WTC11 (cell line): Measurements from ENCODE around the gene ATP5ME.

ENCODE experiments used
- CBFB ChIP-seq: sonication (generic); formaldehyde crosslinking; IDR thresholded peaks from 2 replicates; pipeline ENCODE4 v1.8.1; 2022; ENCODE audit warnings: mild to moderate bottlenecking, low read depth, missing genetic modification reagents
- CREB1 ChIP-seq: sonication (generic); formaldehyde crosslinking; IDR thresholded peaks from 2 replicates; pipeline ENCODE4 v1.8.0; 2023; ENCODE audit warnings: mild to moderate bottlenecking, missing genetic modification reagents
- FOXJ3 ChIP-seq: sonication (generic); formaldehyde crosslinking; IDR thresholded peaks from 2 replicates; pipeline ENCODE4 v1.9.0; 2021; ENCODE audit warnings: missing genetic modification reagents, mild to moderate bottlenecking, borderline replicate concordance
- JUN ChIP-seq: sonication (generic); formaldehyde crosslinking; IDR thresholded peaks from 2 replicates; pipeline ENCODE4 v1.8.0; 2023; ENCODE audit warnings: mild to moderate bottlenecking, missing genetic modification reagents
- NR2C2 ChIP-seq: sonication (generic); formaldehyde crosslinking; IDR thresholded peaks from 2 replicates; pipeline ENCODE4 v1.8.0; 2022; ENCODE audit warnings: mild to moderate bottlenecking, missing genetic modification reagents
- RORB ChIP-seq: fragments of 250-450 bp; sonication (Bioruptor Pico); IDR thresholded peaks from 2 replicates; pipeline ENCODE4 v1.9.0; 2021; ENCODE audit warnings: mild to moderate bottlenecking
- ZNF232 ChIP-seq: sonication (generic); formaldehyde crosslinking; IDR thresholded peaks from 2 replicates; pipeline ENCODE4 v1.8.0; 2022; ENCODE audit warnings: mild to moderate bottlenecking, missing genetic modification reagents
- TF ChIP-seq, protein P1 (sequence below): fragments of 200-600 bp; IDR thresholded peaks from 2 replicates; pipeline ENCODE4 v1.8.0; 2022; ENCODE audit warnings: antibody characterized with exemption
- TF ChIP-seq, protein P2 (sequence below): sonication (generic); formaldehyde crosslinking; IDR thresholded peaks from 2 replicates; pipeline ENCODE4 v1.8.1; 2022; ENCODE audit warnings: mild to moderate bottlenecking, missing genetic modification reagents, moderate library complexity, borderline replicate concordance
- TF ChIP-seq, protein P3 (sequence below): sonication (generic); formaldehyde crosslinking; IDR thresholded peaks from 2 replicates; pipeline ENCODE4 v1.8.1; 2022; ENCODE audit warnings: missing genetic modification reagents, borderline replicate concordance
- TF ChIP-seq, protein P4 (sequence below): sonication (generic); formaldehyde crosslinking; IDR thresholded peaks from 2 replicates; pipeline ENCODE4 v1.8.0; 2022; ENCODE audit warnings: mild to moderate bottlenecking, missing genetic modification reagents
- TF ChIP-seq, protein P5 (sequence below): sonication (generic); formaldehyde crosslinking; IDR thresholded peaks from 2 replicates; pipeline ENCODE4 v1.8.1; 2022; ENCODE audit warnings: mild to moderate bottlenecking, moderate library complexity, missing genetic modification reagents

DNA sequence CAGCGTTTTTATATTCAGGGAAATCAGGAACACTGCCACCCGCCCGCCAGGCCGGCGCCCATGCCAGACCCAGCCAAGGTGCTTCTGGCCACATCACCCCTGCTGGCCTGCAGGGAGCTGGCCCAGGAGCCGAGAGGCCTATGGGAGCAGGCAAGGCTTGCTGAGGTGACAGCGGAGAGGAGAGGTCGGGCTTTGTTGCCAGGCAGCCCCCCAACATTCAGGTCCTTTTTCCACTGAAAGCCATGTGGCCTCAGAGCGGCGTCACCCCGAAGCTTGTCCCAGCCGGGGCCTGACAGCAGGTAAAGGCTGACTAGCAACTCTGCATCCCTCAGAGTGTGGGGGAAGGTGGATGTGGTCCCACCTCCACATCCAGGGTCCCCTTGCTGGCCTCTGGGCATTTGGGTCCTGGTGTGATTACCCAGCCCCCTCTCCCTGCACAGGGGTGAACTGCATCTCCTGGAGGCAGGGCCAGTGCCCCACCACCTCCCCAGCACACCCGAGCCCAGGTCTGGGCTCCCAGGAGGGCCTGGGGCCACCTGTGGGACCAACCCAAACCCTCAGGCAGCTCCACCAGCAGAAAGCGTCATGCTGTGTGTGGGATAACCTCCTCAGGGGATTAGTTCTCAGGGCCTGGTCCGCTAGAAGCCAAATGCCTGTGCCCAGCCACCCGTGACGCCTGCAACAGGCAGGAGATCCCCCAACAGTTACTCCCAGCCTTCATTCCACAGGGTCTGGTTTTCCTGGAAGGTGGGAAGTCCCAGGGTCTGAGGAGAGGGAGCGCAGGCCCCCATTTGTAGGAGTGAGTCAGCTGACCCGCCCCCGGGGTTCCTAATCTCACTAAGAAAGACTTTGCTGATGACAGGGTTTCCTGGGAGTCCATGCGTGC is 49.1 kb downstream of the ATP5ME start, which contains the start of gene PDE6B:
- no peak for TF ChIP-seq JUN (CRISPR knock-in tag)
- TF ChIP-seq, protein P1, sequence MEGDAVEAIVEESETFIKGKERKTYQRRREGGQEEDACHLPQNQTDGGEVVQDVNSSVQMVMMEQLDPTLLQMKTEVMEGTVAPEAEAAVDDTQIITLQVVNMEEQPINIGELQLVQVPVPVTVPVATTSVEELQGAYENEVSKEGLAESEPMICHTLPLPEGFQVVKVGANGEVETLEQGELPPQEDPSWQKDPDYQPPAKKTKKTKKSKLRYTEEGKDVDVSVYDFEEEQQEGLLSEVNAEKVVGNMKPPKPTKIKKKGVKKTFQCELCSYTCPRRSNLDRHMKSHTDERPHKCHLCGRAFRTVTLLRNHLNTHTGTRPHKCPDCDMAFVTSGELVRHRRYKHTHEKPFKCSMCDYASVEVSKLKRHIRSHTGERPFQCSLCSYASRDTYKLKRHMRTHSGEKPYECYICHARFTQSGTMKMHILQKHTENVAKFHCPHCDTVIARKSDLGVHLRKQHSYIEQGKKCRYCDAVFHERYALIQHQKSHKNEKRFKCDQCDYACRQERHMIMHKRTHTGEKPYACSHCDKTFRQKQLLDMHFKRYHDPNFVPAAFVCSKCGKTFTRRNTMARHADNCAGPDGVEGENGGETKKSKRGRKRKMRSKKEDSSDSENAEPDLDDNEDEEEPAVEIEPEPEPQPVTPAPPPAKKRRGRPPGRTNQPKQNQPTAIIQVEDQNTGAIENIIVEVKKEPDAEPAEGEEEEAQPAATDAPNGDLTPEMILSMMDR = no peak
- TF ChIP-seq CREB1 (CRISPR knock-in tag) = no peak
- TF ChIP-seq, protein P2, sequence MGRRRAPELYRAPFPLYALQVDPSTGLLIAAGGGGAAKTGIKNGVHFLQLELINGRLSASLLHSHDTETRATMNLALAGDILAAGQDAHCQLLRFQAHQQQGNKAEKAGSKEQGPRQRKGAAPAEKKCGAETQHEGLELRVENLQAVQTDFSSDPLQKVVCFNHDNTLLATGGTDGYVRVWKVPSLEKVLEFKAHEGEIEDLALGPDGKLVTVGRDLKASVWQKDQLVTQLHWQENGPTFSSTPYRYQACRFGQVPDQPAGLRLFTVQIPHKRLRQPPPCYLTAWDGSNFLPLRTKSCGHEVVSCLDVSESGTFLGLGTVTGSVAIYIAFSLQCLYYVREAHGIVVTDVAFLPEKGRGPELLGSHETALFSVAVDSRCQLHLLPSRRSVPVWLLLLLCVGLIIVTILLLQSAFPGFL (CRISPR knock-in tag) = no peak
- TF ChIP-seq, protein P3, sequence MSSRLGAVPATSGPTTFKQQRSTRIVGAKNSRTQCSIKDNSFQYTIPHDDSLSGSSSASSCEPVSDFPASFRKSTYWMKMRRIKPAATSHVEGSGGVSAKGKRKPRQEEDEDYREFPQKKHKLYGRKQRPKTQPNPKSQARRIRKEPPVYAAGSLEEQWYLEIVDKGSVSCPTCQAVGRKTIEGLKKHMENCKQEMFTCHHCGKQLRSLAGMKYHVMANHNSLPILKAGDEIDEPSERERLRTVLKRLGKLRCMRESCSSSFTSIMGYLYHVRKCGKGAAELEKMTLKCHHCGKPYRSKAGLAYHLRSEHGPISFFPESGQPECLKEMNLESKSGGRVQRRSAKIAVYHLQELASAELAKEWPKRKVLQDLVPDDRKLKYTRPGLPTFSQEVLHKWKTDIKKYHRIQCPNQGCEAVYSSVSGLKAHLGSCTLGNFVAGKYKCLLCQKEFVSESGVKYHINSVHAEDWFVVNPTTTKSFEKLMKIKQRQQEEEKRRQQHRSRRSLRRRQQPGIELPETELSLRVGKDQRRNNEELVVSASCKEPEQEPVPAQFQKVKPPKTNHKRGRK (CRISPR knock-in tag) = no peak
- TF ChIP-seq, protein P4, sequence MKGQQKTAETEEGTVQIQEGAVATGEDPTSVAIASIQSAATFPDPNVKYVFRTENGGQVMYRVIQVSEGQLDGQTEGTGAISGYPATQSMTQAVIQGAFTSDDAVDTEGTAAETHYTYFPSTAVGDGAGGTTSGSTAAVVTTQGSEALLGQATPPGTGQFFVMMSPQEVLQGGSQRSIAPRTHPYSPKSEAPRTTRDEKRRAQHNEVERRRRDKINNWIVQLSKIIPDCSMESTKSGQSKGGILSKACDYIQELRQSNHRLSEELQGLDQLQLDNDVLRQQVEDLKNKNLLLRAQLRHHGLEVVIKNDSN (CRISPR knock-in tag) = peak; percentile 68
- TF ChIP-seq CBFB = no peak
- no peak for TF ChIP-seq ZNF232 (CRISPR knock-in tag)
- TF ChIP-seq FOXJ3 = no peak
- TF ChIP-seq RORB (CRISPR knock-in tag) = no peak
- TF ChIP-seq, protein P5, sequence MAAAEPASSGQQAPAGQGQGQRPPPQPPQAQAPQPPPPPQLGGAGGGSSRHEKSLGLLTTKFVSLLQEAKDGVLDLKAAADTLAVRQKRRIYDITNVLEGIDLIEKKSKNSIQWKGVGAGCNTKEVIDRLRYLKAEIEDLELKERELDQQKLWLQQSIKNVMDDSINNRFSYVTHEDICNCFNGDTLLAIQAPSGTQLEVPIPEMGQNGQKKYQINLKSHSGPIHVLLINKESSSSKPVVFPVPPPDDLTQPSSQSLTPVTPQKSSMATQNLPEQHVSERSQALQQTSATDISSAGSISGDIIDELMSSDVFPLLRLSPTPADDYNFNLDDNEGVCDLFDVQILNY = no peak
- no peak for TF ChIP-seq NR2C2 (CRISPR knock-in tag)
